NCI-H82 (cell line): ENCODE data around the gene GTPBP4.
"Not testable (repeated sequence)": the region's sequence is repeated elsewhere in the genome, so short reads cannot be mapped to it uniquely, and the experiment has no call there.

ENCODE experiments used
- DNase-seq: peaks from one replicate; lab custom pipeline; 2025; lab: John Stamatoyannopoulos, UW

Gene GTPBP4

DNA sequence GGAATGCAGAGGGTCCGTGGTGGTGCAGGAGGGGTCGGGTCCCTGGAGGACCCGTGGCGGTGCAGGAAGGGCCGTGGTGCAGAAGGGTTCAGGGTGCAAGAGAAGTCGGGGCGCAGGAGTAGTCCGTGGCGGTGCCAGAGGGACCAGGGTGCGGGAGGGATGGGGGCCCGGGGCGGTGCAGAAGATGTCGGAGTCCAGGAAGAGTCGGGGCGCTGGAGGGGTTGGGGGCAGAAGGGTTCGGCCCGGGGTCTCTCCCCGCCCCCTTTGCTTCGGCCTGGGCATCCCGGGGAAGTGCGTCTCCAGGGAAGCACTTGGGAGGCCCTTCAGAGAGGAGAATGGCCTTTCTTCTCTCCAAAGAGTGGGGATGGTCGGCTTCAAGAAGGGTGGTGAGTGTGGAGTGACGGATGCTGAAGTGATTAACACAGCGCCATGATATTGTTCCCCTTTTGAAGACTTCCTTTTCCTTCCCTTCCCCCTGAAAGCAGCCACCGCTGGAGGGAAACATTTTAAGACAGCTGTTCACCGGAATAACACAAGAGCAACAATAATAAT, 68.9 kb downstream of the GTPBP4 start:
- DNase-seq = peak; percentile 15

DNA sequence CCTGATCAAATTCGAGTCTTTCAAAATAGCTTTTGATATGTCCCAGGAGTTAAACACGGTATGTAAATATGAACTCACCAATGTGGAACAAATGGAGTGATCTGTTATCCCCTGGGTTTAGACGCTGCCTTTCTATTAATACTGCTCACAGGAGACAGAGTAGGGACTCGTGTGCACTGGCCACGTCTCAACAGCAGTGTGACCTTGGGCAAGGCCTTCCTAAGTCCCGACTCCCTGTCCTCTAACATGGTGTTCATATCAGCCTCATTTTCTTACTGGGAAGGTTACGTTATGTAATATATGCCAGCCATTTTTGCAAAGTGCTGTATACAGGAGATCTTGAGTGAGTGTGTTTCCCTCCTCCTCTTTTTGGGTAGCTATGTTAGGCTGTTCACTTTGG, 69.8 kb downstream of the GTPBP4 start:
- no peak for DNase-seq

DNA sequence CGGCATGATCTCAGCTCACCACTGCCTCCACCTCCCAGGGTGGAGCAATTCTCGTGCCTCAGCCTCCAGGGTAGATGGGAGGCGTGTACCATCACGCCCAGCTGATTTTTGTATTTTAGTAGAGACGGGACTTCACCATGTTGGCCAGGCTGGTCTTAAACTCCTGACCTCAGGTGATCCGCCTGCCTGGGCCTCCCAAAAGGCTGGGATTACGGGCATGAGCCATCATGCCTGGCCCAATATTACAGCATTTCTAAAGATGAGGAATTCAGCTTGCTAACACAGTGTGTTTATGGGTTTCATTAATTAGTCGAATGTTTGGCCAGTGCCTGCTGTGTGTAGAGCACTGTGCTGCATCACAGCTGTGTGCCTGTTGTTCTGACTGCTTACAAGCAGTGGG, 71.7 kb downstream of the GTPBP4 start:
- DNase-seq = no peak

DNA sequence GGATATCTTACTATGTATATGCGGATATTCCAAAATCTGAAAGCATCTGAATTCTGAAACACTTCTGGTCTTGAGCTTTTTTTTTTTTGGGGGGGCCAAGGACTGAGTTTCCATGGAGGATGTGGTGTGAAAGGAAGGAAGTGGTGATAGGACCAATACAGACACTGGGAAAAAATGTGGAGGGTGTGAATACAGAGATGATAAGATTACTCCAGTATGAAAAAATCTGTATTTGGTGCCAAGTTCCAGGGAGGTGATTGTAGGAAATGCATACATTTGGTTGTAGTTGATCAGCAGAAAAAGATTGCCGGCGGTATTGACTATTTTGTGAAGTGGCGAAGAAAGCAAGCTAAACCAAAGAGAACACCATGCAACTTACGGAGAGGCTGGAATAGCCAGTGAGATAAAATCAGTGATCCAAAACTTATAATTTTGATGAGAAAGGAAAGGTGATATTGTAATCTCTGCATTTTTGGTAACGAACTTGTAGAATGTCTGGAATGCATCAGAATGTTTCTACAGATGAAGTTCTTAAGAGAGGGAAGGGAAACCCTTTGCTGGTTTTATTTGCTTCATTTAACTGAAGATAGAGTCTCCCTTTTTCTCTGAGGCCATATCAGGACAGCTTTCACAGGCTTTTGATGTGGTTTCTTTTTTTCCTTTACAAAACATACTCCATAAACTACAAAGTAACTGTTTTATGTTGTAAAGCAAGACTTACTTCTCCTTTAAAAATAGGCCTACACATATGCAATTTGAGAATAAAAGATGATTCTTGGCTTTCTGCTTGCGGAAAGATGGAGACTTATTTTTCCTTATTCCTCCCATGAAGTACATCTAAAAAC, 73.9 kb downstream of the GTPBP4 start:
- DNase-seq = no peak

DNA sequence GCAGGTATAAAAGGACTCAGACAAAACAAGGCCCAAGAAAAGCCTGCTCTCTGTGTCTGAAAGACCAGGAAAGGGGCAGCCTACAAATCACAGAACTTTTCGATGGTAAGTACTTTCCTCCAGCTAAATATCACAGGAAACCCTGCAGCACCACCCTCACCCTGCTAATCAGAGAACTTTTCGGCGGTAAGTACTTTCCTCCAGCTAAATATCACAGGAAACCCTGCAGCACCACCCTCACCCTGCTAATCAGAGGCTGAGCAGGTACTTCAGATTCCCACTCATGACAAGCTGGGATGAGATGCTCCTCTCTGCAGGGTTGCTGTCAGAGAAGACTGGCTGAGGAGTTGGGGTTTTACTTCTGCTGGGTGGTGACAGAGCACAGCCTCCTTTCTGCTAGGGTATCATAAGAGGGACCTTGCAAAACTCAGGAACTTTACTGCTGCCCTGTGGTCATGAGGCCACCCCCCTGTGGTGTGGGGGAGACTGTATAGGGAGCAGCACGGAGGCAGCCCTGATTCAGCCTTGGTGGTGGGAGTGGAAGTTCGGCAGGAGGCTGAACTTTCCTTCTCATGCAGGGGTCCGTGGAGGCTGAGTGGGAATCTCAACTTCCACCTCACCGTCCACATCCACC, 75.1 kb downstream of the GTPBP4 start:
- no peak for DNase-seq

DNA sequence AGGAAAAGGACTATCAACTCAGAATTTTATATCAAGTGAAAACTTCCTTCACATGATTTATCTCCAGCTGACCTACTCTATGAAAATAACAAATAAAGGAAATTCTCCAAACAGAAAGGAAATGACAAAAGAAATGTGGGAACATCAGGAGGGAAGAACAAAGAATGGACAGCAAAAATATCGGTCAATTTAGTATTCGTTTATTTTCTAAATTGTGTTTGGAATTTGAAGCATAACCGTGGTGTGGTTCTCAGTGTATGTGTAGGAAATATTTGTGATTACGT, 76.7 kb downstream of the GTPBP4 start:
- no peak for DNase-seq

DNA sequence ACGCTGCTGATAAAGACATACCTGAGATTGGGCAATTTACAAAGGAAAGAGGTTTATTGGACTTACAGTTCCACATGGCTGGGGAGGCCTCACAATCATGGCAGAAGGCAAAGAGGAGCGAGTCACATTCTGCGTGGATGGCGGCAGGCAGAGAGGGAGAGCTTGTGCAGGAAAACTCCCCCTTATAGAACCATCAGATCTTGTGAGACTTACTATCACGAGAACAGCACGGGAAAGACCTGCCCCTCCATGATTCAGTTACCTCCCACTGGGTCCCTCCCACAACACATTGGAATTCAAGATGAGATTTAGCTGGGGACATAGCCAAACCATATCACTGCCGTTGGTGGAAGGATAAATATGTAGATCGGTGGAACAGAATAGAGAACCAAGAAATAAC, 78.5 kb downstream of the GTPBP4 start:
- not testable (repeated sequence) for DNase-seq

DNA sequence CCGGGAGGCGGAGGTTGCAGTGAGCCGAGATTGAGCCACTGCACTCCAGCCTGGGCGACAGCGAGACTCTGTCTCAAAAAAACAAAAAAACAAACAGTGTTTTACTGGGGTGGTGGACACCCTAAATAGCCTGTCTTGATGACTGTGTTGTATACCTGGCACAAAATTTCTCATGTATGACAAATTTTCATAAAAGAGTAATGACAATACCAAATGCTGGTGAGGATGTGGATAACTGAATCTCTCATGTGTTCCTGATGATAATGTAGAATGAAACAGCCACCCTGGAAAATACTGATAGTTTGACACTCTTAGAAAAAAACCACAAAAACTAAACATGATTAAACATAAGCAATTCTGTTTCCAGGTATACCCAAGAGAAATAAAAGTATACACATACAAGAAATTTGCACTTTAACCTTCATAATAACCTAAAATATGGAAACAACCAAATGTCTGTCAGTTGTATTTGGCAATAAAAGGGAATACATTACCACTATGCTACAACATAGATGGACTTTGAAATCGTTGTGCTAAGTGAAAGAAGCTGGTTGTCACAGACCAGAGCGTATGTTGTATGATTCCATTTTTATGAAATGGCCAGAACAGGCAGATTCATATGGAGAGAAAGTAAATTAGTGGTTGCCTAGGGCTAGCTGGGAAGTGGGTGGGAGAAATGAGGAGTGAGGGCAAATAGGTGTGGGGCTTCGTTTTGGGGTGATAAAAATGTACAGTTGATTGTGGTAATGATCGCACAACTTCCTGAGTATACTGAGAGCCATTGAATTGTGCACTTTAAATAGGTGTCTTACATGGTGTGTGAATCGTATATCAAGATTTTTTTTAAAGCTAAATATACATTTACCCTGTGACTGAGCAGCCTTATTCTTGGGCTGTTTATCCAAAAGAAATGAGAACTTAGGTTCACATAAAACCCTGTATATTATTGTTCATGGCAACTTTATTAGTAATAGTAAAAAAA, 80.4 kb downstream of the GTPBP4 start:
- DNase-seq = no peak
